Prostate gland (tissue), 2 donors: ENCODE results near the gene SNRNP48.

Source experiments
- CTCF ChIP-seq, 4 experiments: fragments of 200-600 bp in 2 of 4; fragments of 450-650 bp in 2 of 4; sonication (generic) in 2 of 4; IDR thresholded peaks; 1 replicate in 3 of 4; 2 replicates in 1 of 4; pipeline ENCODE4 v1.5.1; 2016 to 2019; ENCODE audit warnings: antibody characterized with exemption in 4 of 4, mild to moderate bottlenecking in 2 of 4, moderate library complexity in 2 of 4
- POLR2A ChIP-seq: fragments of 450-650 bp; IDR thresholded peaks from one replicate; pipeline ENCODE4 v1.6.1; 2016; ENCODE audit warnings: antibody characterized with exemption, mild to moderate bottlenecking
- POLR2AphosphoS5 ChIP-seq: sonication (generic); formaldehyde crosslinking; IDR thresholded peaks from one replicate; pipeline ENCODE4 v1.6.1; 2017; ENCODE audit warnings: antibody characterized with exemption

- TF ChIP-seq POLR2AphosphoS5: no peak
- TF ChIP-seq CTCF (IDR thresholded peaks at IDR 0.05): no peak
- TF ChIP-seq POLR2A: no peak
These were observed 50.0 kb downstream of the SNRNP48 start for GRCh38 chr6:7640016-7640415.
